ENCODE measurements around the gene CDYL. TPM values are rescaled to one million over a fixed set of nuclear protein-coding genes. Genes with fewer than 3 reads are reported as not detected.

The CDYL gene
- total RNA-seq, result 22.3 and 23.2 TPM in 2 replicates

- intact Hi-C loops (cut with micrococcal nuclease), result loop anchor here (1.0 to 10.0 kb wide), 9 partner anchors 66 to 1619 kb away; partner anchors contain the start of genes FARS2, NRN1 and TUBB2A
Measured at GRCh38 chr6:4776131-4776492, at the start of gene CDYL. Gene CDYL, plus strand, starts transcription at chr6:4776404. Its CDS starts 380 bp downstream, at chr6:4776784.

GRCh38 chr6:4726645-4727044 lies 49.6 kb upstream of the CDYL start:
- intact Hi-C loops (cut with micrococcal nuclease), result loop anchor here (1.0 kb wide), 1 partner anchor 210 kb away; no protein-coding TSS in a partner anchor

GRCh38 chr6:4727217-4727616 lies 49.0 kb upstream of the CDYL start:
- intact Hi-C loops (cut with micrococcal nuclease), result loop anchor here (1.0 kb wide), 1 partner anchor 209 kb away; no protein-coding TSS in a partner anchor

- intact Hi-C loops (cut with micrococcal nuclease), result loop anchor here (1.0 kb wide), 1 partner anchor 208 kb away; no protein-coding TSS in a partner anchor
Measured at GRCh38 chr6:4727671-4728435, 48.4 kb upstream of the CDYL start.

GRCh38 chr6:4728436-4728769 lies 47.8 kb upstream of the CDYL start:
- intact Hi-C loops (cut with micrococcal nuclease), result no loop called here

- intact Hi-C loops (cut with micrococcal nuclease), result no loop called here
Measured at GRCh38 chr6:4728926-4729325, 47.3 kb upstream of the CDYL start.

GRCh38 chr6:4731996-4732395 lies 44.2 kb upstream of the CDYL start:
- intact Hi-C loops (cut with micrococcal nuclease), result no loop called here

- intact Hi-C loops (cut with micrococcal nuclease), result no loop called here
Measured at GRCh38 chr6:4732691-4733315, 43.4 kb upstream of the CDYL start.

- intact Hi-C loops (cut with micrococcal nuclease), result no loop called here
Measured at GRCh38 chr6:4736371-4736873, 39.8 kb upstream of the CDYL start.

GRCh38 chr6:4740032-4740431 lies 36.2 kb upstream of the CDYL start:
- intact Hi-C loops (cut with micrococcal nuclease), result no loop called here

- intact Hi-C loops (cut with micrococcal nuclease), result no loop called here
Measured at GRCh38 chr6:4743062-4743461, 33.1 kb upstream of the CDYL start.

GRCh38 chr6:4743926-4744325 lies 32.3 kb upstream of the CDYL start:
- intact Hi-C loops (cut with micrococcal nuclease), result no loop called here

- intact Hi-C loops (cut with micrococcal nuclease), result no loop called here
Measured at GRCh38 chr6:4747588-4747987, 28.6 kb upstream of the CDYL start.

GRCh38 chr6:4751823-4752464 lies 24.3 kb upstream of the CDYL start:
- intact Hi-C loops (cut with micrococcal nuclease), result no loop called here

GRCh38 chr6:4756247-4756646 lies 20.0 kb upstream of the CDYL start:
- intact Hi-C loops (cut with micrococcal nuclease), result no loop called here

GRCh38 chr6:4759997-4760396 lies 16.2 kb upstream of the CDYL start:
- intact Hi-C loops (cut with micrococcal nuclease), result no loop called here

GRCh38 chr6:4760773-4761172 lies 15.4 kb upstream of the CDYL start:
- intact Hi-C loops (cut with micrococcal nuclease), result no loop called here

GRCh38 chr6:4762294-4762693 lies 13.9 kb upstream of the CDYL start:
- intact Hi-C loops (cut with micrococcal nuclease), result no loop called here

GRCh38 chr6:4763921-4764320 lies 12.3 kb upstream of the CDYL start:
- intact Hi-C loops (cut with micrococcal nuclease), result no loop called here

- intact Hi-C loops (cut with micrococcal nuclease), result no loop called here
Measured at GRCh38 chr6:4768815-4769214, 7.4 kb upstream of the CDYL start.

GRCh38 chr6:4772750-4773149 lies 3.5 kb upstream of the CDYL start:
- intact Hi-C loops (cut with micrococcal nuclease), result loop anchor here (1.0 to 10.0 kb wide), 3 partner anchors 163 to 1232 kb away; partner anchors contain the start of gene NRN1

- intact Hi-C loops (cut with micrococcal nuclease), result loop anchor here (1.0 to 10.0 kb wide), 3 partner anchors 162 to 1232 kb away; partner anchors contain the start of gene NRN1
Measured at GRCh38 chr6:4773181-4773580, 3.0 kb upstream of the CDYL start.
